GM18861 (cell line): ENCODE data around the gene ZNF778.
"Not testable (repeated sequence)": the region's sequence is repeated elsewhere in the genome, so short reads cannot be mapped to it uniquely, and the experiment has no call there.

ENCODE experiments used
- ATAC-seq: cut with Tn5 transposase; IDR thresholded peaks from one replicate; pipeline ENCODE4 v1.9.1; 2021; ENCODE audit not compliant: unreplicated experiment

ZNF778 gene

DNA sequence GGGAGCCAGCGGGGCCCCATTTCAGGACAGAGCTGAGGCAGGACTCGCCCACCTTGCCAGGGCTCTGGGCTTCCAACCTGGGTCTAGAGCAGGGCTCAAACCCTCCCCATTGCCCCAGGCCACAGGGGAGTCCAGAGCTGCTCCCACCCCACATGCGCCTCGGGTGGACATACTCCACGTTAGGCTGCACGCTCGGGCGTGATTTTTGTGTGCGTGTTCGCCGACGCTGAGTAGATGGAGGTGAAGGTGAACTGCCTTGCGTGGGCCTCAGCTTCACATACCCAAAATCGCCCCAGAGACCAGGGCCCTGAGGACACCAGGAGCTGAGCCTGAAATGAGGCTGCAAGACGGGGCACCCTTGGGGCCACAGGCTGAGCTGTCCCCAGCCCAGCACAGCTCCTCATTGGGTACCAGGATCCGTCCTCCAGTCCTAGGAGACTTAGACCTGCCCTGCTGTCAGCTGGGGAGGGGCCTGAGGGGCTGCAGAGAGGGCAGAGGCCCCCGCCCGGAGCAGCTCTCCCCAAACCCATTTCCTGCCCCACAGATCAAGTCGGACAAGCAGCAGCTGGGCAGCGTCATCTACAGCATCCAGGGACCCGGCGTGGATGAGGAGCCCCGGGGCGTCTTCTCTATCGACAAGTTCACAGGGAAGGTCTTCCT, 37.7 kb upstream of the ZNF778 start:
- no peak for ATAC-seq

DNA sequence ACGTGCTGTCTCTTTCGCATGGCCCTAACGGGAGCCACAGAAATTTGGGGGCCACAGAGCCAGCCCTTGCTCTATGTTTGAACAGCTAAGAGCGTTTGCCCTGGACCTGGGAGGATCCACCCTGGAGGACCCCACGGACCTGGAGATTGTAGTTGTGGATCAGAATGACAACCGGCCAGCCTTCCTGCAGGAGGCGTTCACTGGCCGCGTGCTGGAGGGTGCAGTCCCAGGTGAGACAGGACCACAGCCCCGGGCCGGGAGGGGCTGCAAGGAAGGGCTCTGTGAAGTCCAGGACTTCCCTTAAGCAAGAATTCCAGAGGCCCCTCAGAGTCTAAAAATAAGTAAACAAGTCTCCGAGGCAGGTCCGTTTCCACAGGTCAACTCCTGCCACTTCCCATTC, 34.0 kb upstream of the ZNF778 start:
- no peak for ATAC-seq

DNA sequence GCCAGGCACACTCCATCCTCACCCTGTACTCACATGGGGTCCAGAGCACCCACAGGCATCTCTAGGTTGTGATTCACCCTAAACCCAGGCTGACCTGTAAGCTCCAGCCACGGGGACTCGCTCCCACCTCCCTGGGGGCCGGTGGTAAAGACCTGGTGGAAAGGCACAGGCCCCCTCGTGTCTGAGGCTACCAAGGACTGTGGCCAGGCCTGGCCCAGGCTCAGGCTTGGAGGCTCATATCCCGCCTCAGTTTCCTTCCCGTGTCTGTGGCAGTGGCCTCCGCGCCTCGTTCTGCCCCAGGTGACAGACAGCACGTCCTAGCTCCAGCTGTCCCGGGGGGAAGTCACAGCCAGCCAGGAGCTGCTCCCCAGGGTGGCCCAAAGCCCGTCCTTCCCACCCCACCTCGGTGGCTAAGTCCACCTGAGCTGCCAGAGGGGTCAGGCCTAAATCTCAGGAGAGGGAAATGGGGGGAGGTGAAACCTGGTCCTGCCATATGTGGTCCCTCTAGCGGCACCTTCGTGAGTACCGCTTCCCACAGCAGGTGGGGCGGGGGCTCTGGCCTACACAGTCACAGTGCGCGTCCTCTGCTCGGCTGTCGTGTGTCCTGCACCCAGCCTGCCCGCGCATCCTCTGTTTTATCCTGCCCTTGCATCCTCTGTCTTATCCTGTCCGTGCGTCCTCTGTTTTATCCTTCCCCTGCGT, 33.4 kb upstream of the ZNF778 start:
- no peak for ATAC-seq

GRCh38 chr16:89184677-89184932, 32.9 kb upstream of the ZNF778 start:
- ATAC-seq = no peak

DNA sequence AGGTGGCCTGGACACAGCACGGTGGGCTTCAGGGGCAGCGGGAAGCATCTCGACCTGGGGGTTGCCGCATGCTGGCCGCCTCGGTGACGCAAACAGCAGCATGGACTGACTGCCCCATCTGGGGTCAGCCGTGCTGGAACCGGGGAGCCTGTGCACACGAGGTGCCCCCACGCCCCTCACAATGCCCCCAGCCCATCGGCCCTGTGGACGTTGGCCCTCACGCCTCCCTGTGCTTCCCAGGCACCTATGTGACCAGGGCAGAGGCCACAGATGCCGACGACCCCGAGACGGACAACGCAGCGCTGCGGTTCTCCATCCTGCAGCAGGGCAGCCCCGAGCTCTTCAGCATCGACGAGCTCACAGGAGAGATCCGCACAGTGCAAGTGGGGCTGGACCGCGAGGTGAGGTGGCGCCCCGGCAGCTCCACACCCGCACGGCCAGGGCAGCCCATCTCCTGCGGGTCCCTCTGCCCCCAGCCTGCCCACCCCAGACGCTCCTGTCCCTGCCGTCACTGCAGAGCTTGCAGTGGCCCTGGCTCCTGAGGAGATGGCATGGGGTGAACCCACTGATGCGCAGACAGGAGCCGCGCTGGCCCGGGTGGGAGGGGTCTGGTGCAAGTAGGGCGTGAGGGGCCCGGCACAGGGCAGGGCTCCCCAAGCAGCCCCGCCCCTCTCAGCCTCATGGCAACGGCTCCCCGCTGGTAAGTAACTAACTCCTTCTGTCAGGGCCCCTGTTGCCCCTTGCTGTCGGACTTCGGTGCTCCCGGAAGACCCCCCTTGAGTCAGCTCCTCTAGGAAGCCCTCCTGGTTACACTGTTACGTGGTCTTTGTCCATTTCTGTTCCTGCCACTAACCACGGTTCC, 32.3 kb upstream of the ZNF778 start:
- ATAC-seq = no peak

DNA sequence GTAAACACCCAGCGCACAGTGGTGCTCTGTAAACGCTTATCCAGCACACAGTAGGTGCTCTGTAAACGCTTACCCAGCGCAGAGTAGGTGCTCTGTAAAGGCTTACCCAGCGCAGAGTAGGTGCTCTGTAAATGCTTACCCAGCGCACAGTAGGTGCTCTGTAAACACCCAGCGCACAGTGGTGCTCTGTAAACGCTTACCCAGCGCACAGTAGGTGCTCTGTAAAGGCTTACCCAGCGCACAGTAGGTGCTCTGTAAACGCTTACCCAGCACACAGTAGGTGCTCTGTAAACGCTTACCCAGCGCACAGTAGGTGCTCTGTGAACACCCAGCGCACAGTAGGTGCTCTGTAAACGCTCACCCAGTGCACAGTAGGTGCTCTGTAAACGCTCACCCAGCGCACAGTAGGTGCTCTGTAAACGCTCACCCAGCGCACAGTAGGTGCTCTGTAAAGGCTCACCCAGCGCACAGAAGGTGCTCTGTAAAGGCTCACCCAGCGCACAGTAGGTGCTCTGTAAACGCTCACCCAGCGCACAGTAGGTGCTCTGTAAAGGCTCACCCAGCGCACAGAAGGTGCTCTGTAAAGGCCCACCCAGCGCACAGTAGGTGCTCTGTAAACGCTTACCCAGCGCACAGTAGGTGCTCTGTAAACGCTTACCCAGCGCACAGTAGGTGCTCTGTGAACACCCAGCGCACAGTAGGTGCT, 31.5 kb upstream of the ZNF778 start:
- not testable (repeated sequence) for ATAC-seq

DNA sequence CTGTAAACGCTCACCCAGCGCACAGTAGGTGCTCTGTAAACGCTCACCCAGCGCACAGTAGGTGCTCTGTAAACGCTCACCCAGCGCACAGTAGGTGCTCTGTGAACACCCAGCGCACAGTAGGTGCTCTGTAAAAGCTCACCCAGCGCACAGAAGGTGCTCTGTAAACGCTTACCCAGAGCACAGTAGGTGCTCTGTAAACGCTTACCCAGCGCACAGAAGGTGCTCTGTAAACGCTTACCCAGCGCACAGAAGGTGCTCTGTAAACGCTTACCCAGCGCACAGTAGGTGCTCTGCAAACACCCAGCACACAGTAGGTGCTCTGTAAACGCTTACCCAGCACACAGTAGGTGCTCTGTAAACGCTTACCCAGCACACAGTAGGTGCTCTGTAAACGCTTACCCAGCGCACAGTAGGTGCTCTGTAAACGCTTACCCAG, 30.9 kb upstream of the ZNF778 start:
- ATAC-seq = not testable (repeated sequence)

DNA sequence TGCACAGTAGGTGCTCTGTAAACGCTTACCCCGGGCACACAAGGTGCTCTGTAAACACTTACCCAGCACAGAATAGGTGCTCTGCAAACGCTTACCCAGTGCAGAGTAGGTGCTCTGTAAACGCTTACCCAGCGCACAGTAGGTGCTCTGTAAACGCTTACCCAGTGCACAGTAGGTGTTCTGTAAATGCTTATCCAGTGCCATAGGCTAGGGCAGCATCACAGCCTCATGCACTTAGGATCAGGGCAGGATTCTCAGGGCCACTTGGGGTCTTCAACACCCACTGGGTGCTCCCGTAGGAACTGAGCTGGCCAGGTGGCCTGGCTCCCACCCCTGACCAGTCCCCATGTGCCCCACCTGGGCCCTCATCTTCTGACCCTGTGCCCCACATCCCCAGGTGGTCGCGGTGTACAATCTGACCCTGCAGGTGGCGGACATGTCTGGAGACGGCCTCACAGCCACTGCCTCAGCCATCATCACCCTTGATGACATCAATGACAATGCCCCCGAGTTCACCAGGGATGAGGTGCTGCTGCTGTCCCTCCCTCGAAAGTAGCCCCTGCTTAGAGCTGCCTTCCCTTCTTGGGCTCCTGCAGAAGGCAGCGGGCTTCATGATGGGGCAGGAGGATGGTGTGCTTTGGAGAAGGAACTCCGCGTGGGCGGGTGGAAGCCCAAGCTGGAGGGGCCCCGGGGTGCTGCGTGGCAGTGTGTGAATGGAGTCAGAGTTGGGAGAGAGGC, 30.3 kb upstream of the ZNF778 start:
- no peak for ATAC-seq

- no peak for ATAC-seq
Measured at GRCh38 chr16:89187770-89188392, 29.6 kb upstream of the ZNF778 start.

DNA sequence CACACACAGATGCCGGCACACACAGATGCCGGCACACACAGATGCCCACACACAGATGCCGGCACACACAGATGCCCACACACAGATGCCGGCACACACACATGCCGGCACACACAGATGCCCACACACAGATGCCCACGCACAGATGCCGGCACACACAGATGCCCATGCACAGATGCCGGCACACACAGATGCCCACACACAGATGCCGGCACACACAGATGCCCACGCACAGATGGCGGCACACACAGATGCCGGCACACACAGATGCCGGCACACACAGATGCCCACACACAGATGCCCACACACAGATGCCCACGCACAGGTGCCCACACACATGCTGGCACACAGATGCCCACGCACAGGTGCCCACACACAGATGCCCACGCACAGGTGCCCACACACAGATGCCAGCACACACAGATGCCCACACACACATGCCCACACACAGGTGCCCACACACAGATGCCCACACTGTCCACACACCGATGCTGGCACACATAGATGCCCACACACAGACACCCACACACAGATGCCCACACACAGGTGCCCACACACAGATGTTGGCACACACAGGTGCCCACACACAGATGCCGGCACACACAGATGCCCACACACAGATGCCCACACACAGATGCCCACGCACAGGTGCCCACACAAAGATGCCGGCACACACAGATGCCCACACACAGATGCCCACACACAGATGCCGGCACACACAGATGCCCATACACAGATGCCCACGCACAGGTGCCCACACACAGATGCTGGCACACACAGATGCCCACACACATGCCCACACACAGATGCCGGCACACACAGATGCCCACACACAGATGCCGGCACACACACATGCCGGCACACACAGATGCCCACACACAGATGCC, 28.8 kb upstream of the ZNF778 start:
- not testable (repeated sequence) for ATAC-seq

GRCh38 chr16:89189358-89190025, 28.0 kb upstream of the ZNF778 start:
- no peak for ATAC-seq

- ATAC-seq = no peak
Measured at GRCh38 chr16:89190150-89190958, 27.1 kb upstream of the ZNF778 start.

DNA sequence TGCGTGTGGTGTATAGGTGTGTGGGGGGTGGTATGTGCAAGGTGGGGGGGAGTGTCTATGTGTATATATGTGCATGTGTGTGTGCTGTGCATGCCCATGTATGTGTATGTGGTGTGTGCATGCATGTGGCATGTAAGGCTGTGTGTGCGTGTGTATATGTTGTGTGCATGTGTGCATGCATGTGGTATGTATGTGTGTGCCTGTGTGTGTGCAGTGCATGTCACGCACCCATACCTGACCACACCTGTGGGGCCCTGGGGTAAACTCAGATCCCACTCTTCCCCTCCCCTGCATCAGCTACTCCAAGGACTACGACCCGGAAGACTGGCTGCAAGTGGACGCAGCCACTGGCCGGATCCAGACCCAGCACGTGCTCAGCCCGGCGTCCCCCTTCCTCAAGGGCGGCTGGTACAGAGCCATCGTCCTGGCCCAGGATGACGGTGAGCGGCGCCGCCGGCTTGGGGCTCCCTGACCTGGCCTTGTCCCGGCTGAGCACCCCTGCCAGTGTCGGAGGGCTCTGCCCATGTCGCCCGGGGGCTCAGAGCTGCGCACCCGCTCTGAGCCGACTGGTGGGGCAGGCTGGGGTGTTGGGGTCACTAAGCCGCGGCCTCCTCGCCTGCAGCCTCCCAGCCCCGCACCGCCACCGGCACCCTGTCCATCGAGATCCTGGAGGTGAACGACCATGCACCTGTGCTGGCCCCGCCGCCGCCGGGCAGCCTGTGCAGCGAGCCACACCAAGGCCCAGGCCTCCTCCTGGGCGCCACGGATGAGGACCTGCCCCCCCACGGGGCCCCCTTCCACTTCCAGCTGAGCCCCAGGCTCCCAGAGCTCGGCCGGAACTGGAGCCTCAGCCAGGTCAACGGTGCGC, 26.2 kb upstream of the ZNF778 start:
- ATAC-seq = no peak

DNA sequence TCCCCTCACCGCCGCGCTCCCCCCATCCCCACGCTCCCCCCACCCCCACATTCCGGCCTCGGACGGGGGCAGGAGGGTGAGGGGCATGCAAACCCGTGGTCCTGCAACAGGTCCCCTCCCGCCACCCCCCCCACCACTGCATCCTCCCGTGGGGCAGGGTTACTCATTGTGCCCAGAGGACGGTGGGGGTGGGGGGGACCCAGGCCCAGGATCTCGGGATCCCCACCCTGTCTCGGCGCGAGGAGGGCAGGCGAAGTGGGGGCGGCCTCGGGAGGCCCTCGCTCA, 25.7 kb upstream of the ZNF778 start:
- ATAC-seq = no peak

DNA sequence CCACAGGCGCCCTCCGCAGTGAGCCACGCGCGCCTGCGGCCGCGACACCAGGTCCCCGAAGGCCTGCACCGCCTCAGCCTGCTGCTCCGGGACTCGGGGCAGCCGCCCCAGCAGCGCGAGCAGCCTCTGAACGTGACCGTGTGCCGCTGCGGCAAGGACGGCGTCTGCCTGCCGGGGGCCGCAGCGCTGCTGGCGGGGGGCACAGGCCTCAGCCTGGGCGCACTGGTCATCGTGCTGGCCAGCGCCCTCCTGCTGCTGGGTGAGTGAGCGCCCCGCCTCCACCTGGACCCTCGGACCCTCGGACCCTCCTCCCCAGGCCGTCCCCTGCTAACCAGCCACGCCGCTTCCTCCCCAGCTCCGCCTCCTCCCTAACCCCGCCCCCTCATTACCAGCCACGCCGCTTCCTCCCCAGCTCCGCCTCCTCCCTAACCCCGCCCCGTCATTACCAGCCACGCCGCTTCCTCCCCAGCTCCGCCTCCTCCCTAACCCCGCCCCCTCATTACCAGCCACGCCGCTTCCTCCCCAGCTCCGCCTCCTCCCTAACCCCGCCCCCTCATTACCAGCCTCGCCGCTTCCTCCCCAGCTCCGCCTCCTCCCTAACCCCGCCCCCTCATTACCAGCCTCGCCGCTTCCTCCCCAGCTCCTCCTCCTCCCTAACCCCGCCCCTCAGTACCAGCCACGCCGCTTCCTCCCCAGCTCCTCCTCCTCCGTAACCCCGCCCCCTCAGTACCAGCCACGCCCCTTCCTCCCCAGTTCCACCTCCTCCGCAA, 25.1 kb upstream of the ZNF778 start:
- ATAC-seq = not testable (repeated sequence)

DNA sequence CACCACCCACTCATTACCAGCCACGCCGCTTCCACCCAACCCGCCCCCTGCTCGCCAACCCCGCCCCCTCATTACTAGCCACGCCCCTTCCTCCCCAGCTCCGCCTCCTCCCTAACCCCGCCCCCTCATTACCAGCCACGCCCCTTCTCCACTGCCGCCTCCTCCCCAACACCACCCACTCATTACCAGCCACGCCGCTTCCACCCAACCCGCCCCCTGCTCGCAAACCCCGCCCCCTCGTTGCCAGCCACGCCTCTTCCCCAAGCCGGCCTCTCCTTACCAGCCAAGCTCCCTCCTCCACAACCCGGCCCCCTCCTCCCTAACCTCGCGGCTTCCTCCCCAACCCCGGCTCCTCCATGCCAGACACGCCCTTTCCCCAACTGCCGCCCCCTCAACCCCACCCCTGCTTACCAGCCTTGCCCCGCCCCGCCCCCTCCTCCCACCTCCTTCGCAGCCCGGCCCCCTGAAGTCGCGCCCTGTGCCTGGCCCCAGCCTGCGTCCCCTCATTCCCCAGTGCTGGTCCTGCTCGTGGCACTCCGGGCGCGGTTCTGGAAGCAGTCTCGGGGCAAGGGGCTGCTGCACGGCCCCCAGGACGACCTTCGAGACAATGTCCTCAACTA, 24.4 kb upstream of the ZNF778 start:
- no peak for ATAC-seq
